Activated T-cell treated with anti-CD3 and anti-CD28 coated beads, Interleukin-2, amount 50 U/mL, for 4 hours (primary cell): Measurements from ENCODE around the gene MEMO1. TPM values are rescaled to one million over a fixed set of nuclear protein-coding genes. Genes with fewer than 3 reads are reported as not detected.
"Not testable (repeated sequence)": the region's sequence is repeated elsewhere in the genome, so short reads cannot be mapped to it uniquely, and the experiment has no call there.

Experiments used
- ATAC-seq, 2 donors: fragments of 200-7000 bp; cut with Tn5 transposase; one replicate each; pipeline ENCODE4 v1.10.0; 2021
- DNase-seq: peaks from one replicate; pipeline ENCODE4 v3.0.0-alpha.2; 2020
- H3K27me3 Mint-ChIP-seq: one replicate; pipeline ENCODE4 v1.8.0; 2021; ENCODE audit warnings: low read depth, mixed read lengths
- H3K36me3 Mint-ChIP-seq: one replicate; pipeline ENCODE4 v1.8.0; 2022; ENCODE audit warnings: mixed read lengths; ENCODE audit not compliant: insufficient read depth
- H3K4me1 Mint-ChIP-seq: one replicate; pipeline ENCODE4 v1.8.0; 2021; ENCODE audit warnings: low read depth, mixed read lengths
- H3K4me3 Mint-ChIP-seq: one replicate; pipeline ENCODE4 v1.8.0; 2021; ENCODE audit warnings: mild to moderate bottlenecking, moderate library complexity, mixed read lengths
- H3K9me3 Mint-ChIP-seq: one replicate; pipeline ENCODE4 v1.8.0; 2021; ENCODE audit warnings: mixed read lengths
- total RNA-seq, 3 donors: library from RNA; stranded (reverse); gene quantifications; one replicate each; pipeline ENCODE4 v1.2.1, GENCODE V29; 2021

The MEMO1 gene
- 10 to 100 TPM; 71.1 to 75.3 (median 73.6) TPM for total RNA-seq

GRCh38 chr2:32010670-32011484 is at the start of gene MEMO1:
Gene MEMO1, minus strand, starts transcription at chr2:32011008. Its CDS starts 761 bp downstream, at chr2:32010247.
- Mint-ChIP-seq H3K4me3 (peak within 1 kb of the TSS; percentile 89), H3K4me1 (peaks cover 40% of the 10 kb centered on the region)

DNA sequence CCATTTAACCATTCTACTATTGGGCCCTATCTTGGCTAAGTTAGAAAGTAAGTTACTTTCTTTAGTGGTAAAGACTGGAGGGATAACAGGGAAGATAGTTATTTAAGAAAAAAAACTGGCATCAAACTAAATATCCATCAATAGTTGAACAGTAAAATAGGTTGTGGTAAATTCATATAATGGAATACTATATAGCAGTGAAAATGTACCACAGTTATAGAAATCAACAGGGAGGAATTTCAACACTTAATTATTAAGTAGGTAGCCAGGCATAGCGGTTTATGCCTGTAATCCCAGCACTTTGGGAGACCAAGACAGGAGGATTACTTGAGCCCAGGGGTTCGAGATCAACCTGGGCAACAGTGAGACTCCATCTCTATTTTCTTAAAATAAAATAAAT is 49.5 kb upstream of the MEMO1 start:
- DNase-seq (no peak), ATAC-seq (no peak)
- Mint-ChIP-seq H3K4me3 (no peak overlapping the region), H3K36me3 (no peaks in the 10 kb centered on the region), H3K4me1 (peaks cover 17% of the 10 kb centered on the region), H3K27me3 (no peaks in the 10 kb centered on the region), H3K9me3 (no peaks in the 10 kb centered on the region)

More at GRCh38 chr2:32010670-32011484, at the start of gene MEMO1:
- Mint-ChIP-seq H3K27me3 (no peaks in the 10 kb centered on the region), H3K9me3 (no peaks in the 10 kb centered on the region), H3K36me3 (peaks cover 5% of the 10 kb centered on the region)
- peak; percentile 75 to 78 for ATAC-seq
- DNase-seq: peak; percentile 86

DNA sequence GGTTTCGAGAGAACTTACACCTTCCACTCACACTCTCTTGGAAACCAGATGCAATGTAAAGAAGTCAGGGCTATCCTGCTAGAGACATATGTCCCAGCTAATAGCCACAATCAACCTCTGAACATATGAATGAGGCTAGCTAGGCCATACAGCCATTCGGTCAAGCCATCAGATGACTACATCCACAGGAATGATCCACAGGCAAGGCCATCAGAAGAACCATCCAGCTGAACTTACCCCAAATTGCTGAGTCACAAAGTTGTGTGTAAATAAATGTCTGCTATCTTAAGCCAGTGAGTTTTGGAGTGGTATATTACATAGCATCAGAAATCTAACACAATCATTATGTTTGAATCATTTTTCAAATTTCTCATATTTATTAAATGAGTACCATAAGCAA is 47.3 kb upstream of the MEMO1 start:
- ATAC-seq (no peak), DNase-seq (no peak)
- Mint-ChIP-seq H3K4me1 (peaks cover 8% of the 10 kb centered on the region), H3K4me3 (no peak overlapping the region), H3K36me3 (no peaks in the 10 kb centered on the region), H3K27me3 (no peaks in the 10 kb centered on the region), H3K9me3 (no peaks in the 10 kb centered on the region)

DNA sequence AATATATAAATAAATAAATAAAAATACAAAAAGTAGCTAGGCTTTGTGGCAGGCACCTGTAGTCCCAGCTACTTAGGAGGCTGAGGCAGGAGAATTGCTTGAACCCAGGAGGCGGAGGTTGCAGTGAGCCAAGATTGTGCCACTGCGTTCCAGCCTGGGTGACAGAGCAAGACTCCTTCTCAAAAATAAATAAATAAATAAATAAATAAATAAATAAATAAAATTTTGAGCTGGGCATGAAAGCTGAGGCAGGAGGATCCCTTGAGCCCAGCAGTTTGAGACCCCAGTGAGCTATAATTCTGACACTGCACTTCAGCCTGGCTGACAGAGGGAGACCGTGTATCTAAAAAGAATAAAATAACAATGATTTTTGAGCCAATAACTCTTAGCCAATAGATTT is 43.8 kb upstream of the MEMO1 start:
- not testable (repeated sequence) for DNase-seq, H3K4me1 Mint-ChIP-seq, H3K36me3 Mint-ChIP-seq, ATAC-seq, H3K27me3 Mint-ChIP-seq, H3K4me3 Mint-ChIP-seq, H3K9me3 Mint-ChIP-seq

GRCh38 chr2:32051836-32052439 is 41.1 kb upstream of the MEMO1 start:
- Mint-ChIP-seq H3K27me3 (no peaks in the 10 kb centered on the region), H3K9me3 (no peaks in the 10 kb centered on the region), H3K4me3 (no peak overlapping the region), H3K36me3 (no peaks in the 10 kb centered on the region), H3K4me1 (peaks cover 2% of the 10 kb centered on the region)
- no peak for DNase-seq
- no peak for ATAC-seq

DNA sequence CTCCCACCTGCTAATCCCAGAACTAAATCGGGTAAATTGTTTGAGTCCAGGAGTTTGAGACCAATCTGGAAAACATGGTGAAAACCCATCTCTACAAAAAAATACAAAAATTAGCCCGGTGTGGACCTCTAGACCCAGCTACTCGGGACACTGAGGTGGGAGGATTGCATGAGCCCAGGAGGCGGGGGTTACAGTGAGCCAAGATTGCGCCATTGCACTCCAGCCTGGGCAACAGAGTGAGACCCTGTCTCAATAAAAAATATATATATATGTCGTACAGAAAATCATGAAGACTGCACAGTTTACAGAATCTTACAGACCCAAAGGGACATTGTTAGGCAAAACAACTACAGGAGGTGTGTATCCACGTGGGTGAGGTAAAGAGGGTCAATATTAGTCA is 32.8 kb upstream of the MEMO1 start:
- Mint-ChIP-seq H3K4me1 (peaks cover 12% of the 10 kb centered on the region), H3K9me3 (no peaks in the 10 kb centered on the region), H3K4me3 (no peak overlapping the region), H3K27me3 (no peaks in the 10 kb centered on the region), H3K36me3 (no peaks in the 10 kb centered on the region)
- DNase-seq (no peak), ATAC-seq (no peak)

GRCh38 chr2:32039447-32040219 is 28.8 kb upstream of the MEMO1 start, which contains the start of gene DPY30:
Gene DPY30, minus strand, starts transcription at chr2:32039805. Its CDS starts 349 bp downstream, at chr2:32039456.
- H3K36me3 Mint-ChIP-seq: no peaks in the 10 kb centered on the region
- H3K4me1 Mint-ChIP-seq: peaks cover 17% of the 10 kb centered on the region
- no peaks in the 10 kb centered on the region for H3K27me3 Mint-ChIP-seq
- peak; percentile 91 to 98 for ATAC-seq
- no peaks in the 10 kb centered on the region for H3K9me3 Mint-ChIP-seq
- peak; percentile 81 for DNase-seq
- peak within 1 kb of the TSS; percentile 85 for H3K4me3 Mint-ChIP-seq

- DNase-seq, H3K9me3 Mint-ChIP-seq, H3K4me3 Mint-ChIP-seq, H3K27me3 Mint-ChIP-seq, ATAC-seq: not testable (repeated sequence)
- peaks cover 29% of the 10 kb centered on the region for H3K4me1 Mint-ChIP-seq
- H3K36me3 Mint-ChIP-seq: peaks cover 11% of the 10 kb centered on the region
Observed at GRCh38 chr2:32034198-32034887, 23.5 kb upstream of the MEMO1 start.

- not testable (repeated sequence) for H3K4me3 Mint-ChIP-seq, H3K27me3 Mint-ChIP-seq, H3K4me1 Mint-ChIP-seq, H3K9me3 Mint-ChIP-seq, ATAC-seq, DNase-seq
- peaks cover 19% of the 10 kb centered on the region for H3K36me3 Mint-ChIP-seq
Observed at GRCh38 chr2:32018789-32019482, 8.1 kb upstream of the MEMO1 start.

- Mint-ChIP-seq H3K4me3 (no peak overlapping the region), H3K9me3 (no peaks in the 10 kb centered on the region), H3K27me3 (no peaks in the 10 kb centered on the region), H3K36me3 (peaks cover 12% of the 10 kb centered on the region), H3K4me1 (peaks cover 25% of the 10 kb centered on the region)
- DNase-seq (no peak), ATAC-seq (no peak)
Observed at GRCh38 chr2:32012872-32013271, 2.1 kb upstream of the MEMO1 start.

GRCh38 chr2:32011485-32011960 is 715 bp upstream of the MEMO1 start:
- peaks cover 34% of the 10 kb centered on the region for H3K4me1 Mint-ChIP-seq
- H3K4me3 Mint-ChIP-seq: peak overlapping the region; percentile 89
- DNase-seq (no peak), ATAC-seq (no peak)
- no peaks in the 10 kb centered on the region for H3K9me3 Mint-ChIP-seq
- peaks cover 8% of the 10 kb centered on the region for H3K36me3 Mint-ChIP-seq
- no peaks in the 10 kb centered on the region for H3K27me3 Mint-ChIP-seq

- not testable (repeated sequence) for H3K27me3 Mint-ChIP-seq, H3K9me3 Mint-ChIP-seq
- DNase-seq (peak; percentile 57), ATAC-seq (peak; percentile 81 to 82)
- H3K36me3 Mint-ChIP-seq: peaks cover 11% of the 10 kb centered on the region
- H3K4me3 Mint-ChIP-seq: peak overlapping the region; percentile 56
- H3K4me1 Mint-ChIP-seq: peaks cover 46% of the 10 kb centered on the region
Observed at GRCh38 chr2:32010280-32010669, 533 bp downstream of the MEMO1 start.

GRCh38 chr2:32009516-32010256 is 1.1 kb downstream of the MEMO1 start:
- H3K36me3 Mint-ChIP-seq: peaks cover 12% of the 10 kb centered on the region
- H3K27me3 Mint-ChIP-seq: no peaks in the 10 kb centered on the region
- peak overlapping the region; percentile 97 for H3K4me3 Mint-ChIP-seq
- ATAC-seq (peak; percentile 11), DNase-seq (peak; percentile 27)
- no peaks in the 10 kb centered on the region for H3K9me3 Mint-ChIP-seq
- peaks cover 52% of the 10 kb centered on the region for H3K4me1 Mint-ChIP-seq
